MM.1S (cell line): ENCODE results near the gene IL1RAPL1.

Source experiments
- CTCF ChIP-seq: fragments of 300-600 bp; sonication (generic); IDR thresholded peaks from 2 replicates; pipeline ENCODE4 v1.5.1; 2016; ENCODE audit warnings: antibody characterized with exemption, low read length, mixed read lengths
- EZH2 ChIP-seq: fragments of 300-600 bp; sonication (generic); optimal IDR thresholded peaks from 2 replicates; pipeline ENCODE3; 2017; ENCODE audit warnings: low read depth, mild to moderate bottlenecking, antibody characterized with exemption, low read length, mixed read lengths
- EZH2phosphoT487 ChIP-seq: fragments of 300-600 bp; sonication (generic); IDR thresholded peaks from 2 replicates; pipeline ENCODE4 v1.6.1; 2018; ENCODE audit warnings: antibody characterized with exemption, low read length

GRCh38 chrX:28609003-28609402, 21.8 kb downstream of the IL1RAPL1 start:
- TF ChIP-seq CTCF (no peak), EZH2phosphoT487 (no peak), EZH2 (no peak)
